HUES48 (cell line): ENCODE results near the gene EPHA2.

Experiments used
- H3K27ac ChIP-seq: one replicate; pipeline ENCODE4 v1.7.0; 2013; ENCODE audit warnings: low read depth, low read length, inconsistent platforms
- H3K27me3 ChIP-seq: 2 replicates; pipeline ENCODE4 v1.6.1; 2013; ENCODE audit warnings: mild to moderate bottlenecking, low read length; ENCODE audit not compliant: control insufficient read depth, insufficient read depth
- H3K36me3 ChIP-seq: 2 replicates; pipeline ENCODE4 v1.6.1; 2013; ENCODE audit warnings: low read length; ENCODE audit not compliant: control insufficient read depth, insufficient read depth
- H3K4me1 ChIP-seq: 2 replicates; pipeline ENCODE4 v1.6.1; 2013; ENCODE audit warnings: mild to moderate bottlenecking, low read length; ENCODE audit not compliant: control insufficient read depth, insufficient read depth
- H3K4me3 ChIP-seq: 2 replicates; pipeline ENCODE4 v1.5.1; 2013; ENCODE audit warnings: mild to moderate bottlenecking, low read depth, low read length
- H3K9ac ChIP-seq: 2 replicates; pipeline ENCODE4 v1.6.1; 2013; ENCODE audit warnings: mild to moderate bottlenecking, low read depth, low read length, moderate library complexity
- H3K9me3 ChIP-seq: 2 replicates; pipeline ENCODE4 v1.6.1; 2013; ENCODE audit warnings: low read length; ENCODE audit not compliant: control insufficient read depth, insufficient read depth

EPHA2 gene

DNA sequence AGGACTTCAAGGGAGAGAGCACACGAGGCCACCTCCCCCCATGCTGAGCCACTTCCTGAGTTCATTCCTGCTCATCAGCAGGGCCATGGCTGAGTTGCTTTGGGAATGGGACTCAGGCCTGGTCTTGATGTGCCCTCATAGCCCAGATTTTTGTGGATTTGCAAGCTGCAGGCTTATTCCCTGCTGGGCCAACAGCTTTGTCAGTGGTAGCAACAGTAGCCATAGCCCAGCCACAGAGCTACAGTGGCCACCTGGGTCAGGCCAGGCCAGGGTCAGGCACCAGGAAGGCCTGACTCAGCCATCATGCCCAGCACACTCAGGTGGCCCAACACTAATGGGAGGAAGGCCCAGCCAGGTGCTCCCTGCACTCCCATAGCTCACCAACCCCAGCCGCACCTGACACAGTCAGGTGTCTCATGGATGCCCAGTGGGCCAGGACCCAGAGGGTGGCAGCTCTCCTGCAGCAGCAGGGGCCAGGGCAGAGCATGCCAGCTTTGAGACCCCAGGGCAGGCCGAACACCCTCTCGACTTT is 33.5 kb downstream of the EPHA2 start:
- no peaks in the 10 kb centered on the region for H3K27me3 ChIP-seq
- no peak overlapping the region for H3K4me3 ChIP-seq
- H3K27ac ChIP-seq: peak overlapping the region; percentile 50
- no peaks in the 10 kb centered on the region for H3K9me3 ChIP-seq
- H3K36me3 ChIP-seq: peaks cover 20% of the 10 kb centered on the region
- peaks cover 19% of the 10 kb centered on the region for H3K4me1 ChIP-seq
- H3K9ac ChIP-seq: no peak overlapping the region

DNA sequence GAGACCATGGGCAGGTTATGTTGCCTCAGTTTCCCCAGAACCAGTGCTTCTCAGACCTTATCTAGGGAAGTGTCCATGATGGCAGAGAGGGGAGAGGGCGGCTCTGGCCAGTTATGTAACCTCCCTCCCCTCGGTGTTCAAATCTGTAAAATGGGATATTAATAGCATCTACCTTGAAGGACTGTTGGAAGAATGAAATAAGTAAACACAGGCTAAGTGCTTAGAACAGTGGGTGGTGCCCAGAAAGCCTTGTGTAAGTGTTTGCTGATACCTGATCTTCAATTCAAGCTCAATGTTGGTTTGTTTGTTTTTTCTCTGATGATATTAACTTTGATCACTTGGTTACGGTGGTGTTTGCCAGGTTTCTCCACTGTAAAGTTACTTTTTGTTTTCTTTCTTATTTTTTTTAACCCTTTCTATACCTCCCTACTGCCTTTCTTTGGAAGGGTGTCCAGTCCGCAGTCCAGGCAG is 34.9 kb downstream of the EPHA2 start:
- Histone ChIP-seq H3K4me3 (no peak overlapping the region), H3K27ac (no peak overlapping the region), H3K4me1 (peaks cover 30% of the 10 kb centered on the region)

DNA sequence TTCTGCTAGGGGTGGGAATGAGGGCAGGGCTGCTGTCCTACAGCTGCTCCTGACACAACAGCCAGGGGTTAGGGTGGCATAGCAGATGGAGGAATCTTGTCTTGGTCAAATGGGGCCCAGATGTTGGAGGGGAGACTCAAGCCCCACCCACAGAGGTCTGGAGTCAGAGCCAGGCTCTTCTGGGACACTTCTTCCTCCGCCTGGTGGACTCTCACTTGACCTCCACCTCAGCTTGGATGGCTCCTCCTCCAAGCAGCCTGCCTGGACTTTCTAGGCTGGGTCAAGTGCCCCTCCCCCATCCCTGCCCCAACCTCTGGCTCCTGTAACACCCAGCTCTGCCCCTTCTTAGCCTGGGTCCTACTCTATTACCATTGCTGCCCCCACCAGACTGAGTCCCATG is 35.5 kb downstream of the EPHA2 start:
- peaks cover 33% of the 10 kb centered on the region for H3K4me1 ChIP-seq
- no peaks in the 10 kb centered on the region for H3K27me3 ChIP-seq
- peak overlapping the region; percentile 11 for H3K27ac ChIP-seq
- peaks cover under 1% of the 10 kb centered on the region; the same call in 1 of the 2 replicates for H3K36me3 ChIP-seq
- no peaks in the 10 kb centered on the region for H3K9me3 ChIP-seq
- no peak overlapping the region for H3K9ac ChIP-seq
- H3K4me3 ChIP-seq: no peak overlapping the region

More for the DNA sequence above, 34.9 kb downstream of the EPHA2 start:
- Histone ChIP-seq H3K27me3 (no peaks in the 10 kb centered on the region), H3K36me3 (peaks cover 6% of the 10 kb centered on the region; the same call in 1 of the 2 replicates), H3K9me3 (no peaks in the 10 kb centered on the region), H3K9ac (no peak overlapping the region)

GRCh38 chr1:16119926-16120325 is 35.9 kb downstream of the EPHA2 start:
- Histone ChIP-seq H3K9ac (no peak overlapping the region), H3K27me3 (no peaks in the 10 kb centered on the region), H3K4me1 (peaks cover 38% of the 10 kb centered on the region)

DNA sequence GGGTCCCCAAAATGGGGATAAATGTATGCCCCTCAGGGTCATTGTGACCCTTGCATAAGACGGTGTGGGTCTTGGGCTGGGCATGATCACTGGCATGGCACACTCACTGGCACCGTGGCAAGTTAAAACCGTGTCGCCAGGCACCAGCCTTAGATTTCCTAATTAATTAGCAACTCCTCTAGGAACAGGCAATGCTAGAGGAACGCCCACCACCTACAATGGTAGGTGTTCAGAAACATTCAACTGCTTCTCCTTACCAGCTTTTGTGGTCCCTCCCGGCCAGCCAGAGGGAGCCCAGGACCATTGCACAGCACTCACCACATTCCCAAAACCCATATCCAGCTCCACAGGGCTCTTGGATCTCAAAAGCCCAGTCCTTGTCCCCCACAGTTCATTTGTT is 36.4 kb downstream of the EPHA2 start:
- no peak overlapping the region for H3K4me3 ChIP-seq
- H3K27ac ChIP-seq: no peak overlapping the region
- no peaks in the 10 kb centered on the region for H3K27me3 ChIP-seq
- peaks cover 40% of the 10 kb centered on the region for H3K4me1 ChIP-seq
- no peaks in the 10 kb centered on the region for H3K9me3 ChIP-seq
- H3K9ac ChIP-seq: no peak overlapping the region
- H3K36me3 ChIP-seq: no peaks in the 10 kb centered on the region; the same call in 1 of the 2 replicates

More at GRCh38 chr1:16119926-16120325, 35.9 kb downstream of the EPHA2 start:
- H3K27ac ChIP-seq: peak overlapping the region; percentile 11
- H3K4me3 ChIP-seq: no peak overlapping the region
- no peaks in the 10 kb centered on the region; the same call in 1 of the 2 replicates for H3K36me3 ChIP-seq
- H3K9me3 ChIP-seq: no peaks in the 10 kb centered on the region

- H3K9ac ChIP-seq: no peak overlapping the region
- no peak overlapping the region for H3K4me3 ChIP-seq
- no peaks in the 10 kb centered on the region for H3K27me3 ChIP-seq
- peaks cover 40% of the 10 kb centered on the region for H3K4me1 ChIP-seq
- no peaks in the 10 kb centered on the region for H3K9me3 ChIP-seq
- no peaks in the 10 kb centered on the region for H3K36me3 ChIP-seq
- H3K27ac ChIP-seq: no peak overlapping the region
Observed at GRCh38 chr1:16118706-16119105, 37.2 kb downstream of the EPHA2 start.

DNA sequence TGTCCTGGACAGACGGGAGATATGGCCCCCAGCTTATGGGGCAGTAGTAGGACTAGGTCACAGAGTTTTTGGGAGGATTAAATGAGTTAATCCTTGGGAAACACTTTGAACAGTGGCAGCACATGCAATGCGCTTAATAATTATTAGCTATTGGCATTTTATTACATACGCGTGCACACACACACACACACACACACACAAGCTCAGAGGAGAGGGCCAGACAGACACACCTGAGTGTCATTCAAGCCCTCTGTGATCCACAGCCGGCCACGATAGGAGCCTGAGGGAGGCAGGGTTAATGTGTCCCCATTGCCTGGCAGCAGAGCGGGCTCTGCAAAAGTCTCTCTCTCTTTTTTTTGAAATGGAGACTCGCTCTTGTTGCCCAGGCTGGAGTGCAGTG is 37.9 kb downstream of the EPHA2 start:
- no peak overlapping the region for H3K9ac ChIP-seq
- H3K27ac ChIP-seq: no peak overlapping the region
- H3K36me3 ChIP-seq: no peaks in the 10 kb centered on the region
- H3K4me1 ChIP-seq: peaks cover 40% of the 10 kb centered on the region
- H3K27me3 ChIP-seq: no peaks in the 10 kb centered on the region
- H3K9me3 ChIP-seq: no peaks in the 10 kb centered on the region
- no peak overlapping the region for H3K4me3 ChIP-seq

DNA sequence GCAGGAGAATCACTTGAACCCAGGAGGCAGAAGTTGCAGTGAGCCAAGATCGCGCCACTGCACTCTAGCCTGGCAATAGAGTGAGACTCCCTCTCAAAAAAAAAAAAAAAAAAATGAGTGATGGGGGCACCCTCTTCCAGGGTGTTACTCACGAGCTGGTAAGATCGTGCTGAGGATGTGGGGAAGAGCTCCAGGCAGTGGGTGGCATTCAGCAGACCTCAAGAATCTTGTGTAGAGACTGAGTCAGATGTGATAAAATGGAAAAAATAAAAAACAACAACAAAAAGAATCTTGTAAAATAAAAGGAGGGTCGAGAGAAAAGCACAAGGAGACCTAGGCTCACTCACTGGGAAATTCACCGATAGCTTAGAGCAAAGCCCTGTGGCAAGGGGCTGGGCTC is 38.5 kb downstream of the EPHA2 start:
- peaks cover 43% of the 10 kb centered on the region for H3K4me1 ChIP-seq
- H3K9me3 ChIP-seq: no peaks in the 10 kb centered on the region
- no peak overlapping the region for H3K27ac ChIP-seq
- no peaks in the 10 kb centered on the region for H3K36me3 ChIP-seq
- no peak overlapping the region for H3K4me3 ChIP-seq
- H3K9ac ChIP-seq: no peak overlapping the region
- H3K27me3 ChIP-seq: no peaks in the 10 kb centered on the region

DNA sequence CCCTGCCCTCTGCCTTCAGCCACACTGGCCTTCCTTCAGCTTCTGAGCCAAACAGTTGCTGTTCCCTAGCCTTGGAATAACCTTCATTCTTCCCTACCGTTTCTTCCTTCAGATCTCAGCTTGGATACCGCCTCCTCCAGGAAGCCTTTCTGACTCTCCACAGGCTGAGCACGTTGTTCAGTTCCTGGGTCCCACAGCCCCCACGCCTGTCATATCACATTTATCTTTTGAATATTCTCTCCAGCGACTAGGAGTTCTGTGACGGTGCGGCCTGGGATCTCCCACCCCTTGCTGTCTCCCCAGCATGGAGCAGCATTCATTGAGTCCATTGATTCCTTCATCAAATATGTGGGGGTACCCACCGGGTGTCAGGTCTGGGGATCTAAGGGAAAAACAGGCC is 39.2 kb downstream of the EPHA2 start:
- Histone ChIP-seq H3K4me1 (peaks cover 43% of the 10 kb centered on the region), H3K9me3 (no peaks in the 10 kb centered on the region), H3K9ac (peak overlapping the region; percentile 11; the same call in 1 of the 2 replicates), H3K36me3 (no peaks in the 10 kb centered on the region), H3K4me3 (peak overlapping the region; percentile 24; the same call in 1 of the 2 replicates), H3K27ac (peak overlapping the region; percentile 93), H3K27me3 (no peaks in the 10 kb centered on the region)

DNA sequence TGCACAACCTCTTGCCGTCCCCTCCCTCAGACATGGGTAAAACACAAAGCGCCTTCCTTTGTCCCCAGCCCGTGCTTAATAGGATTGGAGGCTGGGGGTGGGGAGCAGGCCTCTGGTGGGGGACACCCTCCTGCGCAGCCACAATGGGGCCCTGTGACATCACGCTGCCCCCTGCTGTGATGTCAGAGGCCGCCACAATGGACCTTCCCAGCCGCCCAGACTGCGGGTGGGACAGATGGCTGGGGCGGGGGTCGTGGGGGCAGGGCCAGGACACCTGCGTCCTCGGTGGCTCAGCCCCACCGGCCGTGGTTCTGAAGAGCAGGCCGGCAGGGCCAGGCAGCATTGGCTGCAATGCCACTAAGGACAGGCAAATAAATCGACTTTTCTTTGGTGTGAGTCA is 39.9 kb downstream of the EPHA2 start:
- Histone ChIP-seq H3K9ac (peak overlapping the region; percentile 11; the same call in 1 of the 2 replicates), H3K27me3 (no peaks in the 10 kb centered on the region), H3K4me1 (peaks cover 43% of the 10 kb centered on the region), H3K9me3 (no peaks in the 10 kb centered on the region), H3K4me3 (peak overlapping the region; percentile 24; the same call in 1 of the 2 replicates), H3K36me3 (no peaks in the 10 kb centered on the region), H3K27ac (peak overlapping the region; percentile 93)

GRCh38 chr1:16115468-16115983 is 40.3 kb downstream of the EPHA2 start:
- no peaks in the 10 kb centered on the region for H3K9me3 ChIP-seq
- peaks cover 40% of the 10 kb centered on the region for H3K4me1 ChIP-seq
- peak overlapping the region; percentile 93 for H3K27ac ChIP-seq
- peak overlapping the region; percentile 43; the same call in 1 of the 2 replicates for H3K9ac ChIP-seq
- H3K4me3 ChIP-seq: no peak overlapping the region
- no peaks in the 10 kb centered on the region for H3K36me3 ChIP-seq
- no peaks in the 10 kb centered on the region for H3K27me3 ChIP-seq
